Astrocyte (in vitro differentiated cells and primary cell): ENCODE measurements around the gene MNT.

ENCODE experiments used
- CTCF ChIP-seq: IDR thresholded peaks from 2 replicates; pipeline ENCODE4 v1.5.1; 2011; ENCODE audit warnings: low read depth, mild to moderate bottlenecking, inconsistent platforms, low read length, moderate library complexity; ENCODE audit not compliant: insufficient read depth
- EZH2 ChIP-seq: IDR thresholded peaks from 2 replicates; pipeline ENCODE4 v1.6.1; 2012; ENCODE audit warnings: mild to moderate bottlenecking, low read length, inconsistent platforms; ENCODE audit not compliant: insufficient read depth

DNA sequence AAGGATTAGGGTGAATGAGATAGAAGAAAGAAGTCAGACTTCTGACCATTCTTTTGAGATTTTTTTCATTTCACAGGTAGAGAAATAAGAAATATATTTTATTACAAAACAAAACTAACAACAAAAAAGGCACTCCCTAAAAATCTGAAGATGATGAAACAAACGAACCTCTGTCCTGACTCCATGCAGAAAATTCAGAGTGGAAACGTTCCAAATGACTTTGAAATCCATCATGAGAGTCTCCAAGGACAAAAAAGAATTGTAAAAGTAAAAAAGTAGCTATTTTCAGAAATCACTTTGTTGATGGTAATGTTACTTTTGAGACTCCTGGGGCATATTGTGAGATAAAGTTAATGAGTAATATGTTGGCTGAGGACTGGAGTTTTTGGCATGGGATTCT lies 26.4 kb upstream of the MNT start:
- TF ChIP-seq CTCF = no peak
- no peak for TF ChIP-seq EZH2
